HL-60 (cell line): Measurements from ENCODE around the gene HMGB1.

Experiments used
- DNase-seq, 2 experiments: peaks; one replicate each; pipeline ENCODE4 v3.0.0-alpha.2; 2010 to 2020; ENCODE audit warnings: low read depth in 1 of 2, low spot score in 1 of 2
- H3K27ac ChIP-seq: fragments of 250-450 bp; sonication (Bioruptor Pico); replicated peaks from 2 replicates; pipeline ENCODE4 v1.5.1; 2020; ENCODE audit warnings: mild to moderate bottlenecking, moderate library complexity
- H3K27me3 ChIP-seq: fragments of 250-450 bp; sonication (Bioruptor Pico); 2 replicates; pipeline ENCODE4 v1.5.1; 2021; ENCODE audit warnings: mild to moderate bottlenecking, moderate library complexity; ENCODE audit not compliant: insufficient read depth, poor library complexity, severe bottlenecking
- H3K4me3 ChIP-seq: replicated peaks from 2 replicates; pipeline ENCODE4 v1.5.1; 2011; ENCODE audit warnings: mild to moderate bottlenecking, control low read depth, low read length; ENCODE audit not compliant: insufficient read depth
- GABPA ChIP-seq: IDR thresholded peaks from 2 replicates; pipeline ENCODE4 v1.6.1; 2012; ENCODE audit warnings: low read depth
- POLR2AphosphoS5 ChIP-seq: IDR thresholded peaks from 2 replicates; pipeline ENCODE4 v1.6.1; 2012; ENCODE audit warnings: low read depth
- SPI1 ChIP-seq: IDR thresholded peaks from 2 replicates; pipeline ENCODE4 v1.6.1; 2012; ENCODE audit warnings: low read depth, mild to moderate bottlenecking, borderline replicate concordance
- TF ChIP-seq, protein P1 (sequence below): IDR thresholded peaks from 2 replicates; pipeline ENCODE4 v1.6.1; 2012; ENCODE audit warnings: low read depth; ENCODE audit not compliant: insufficient replicate concordance
- TF ChIP-seq, protein P2 (sequence below): IDR thresholded peaks from one replicate; pipeline ENCODE4 v1.5.1; 2011; ENCODE audit warnings: low read length, control low read depth, inconsistent platforms; ENCODE audit not compliant: insufficient read depth

The HMGB1 gene

DNA sequence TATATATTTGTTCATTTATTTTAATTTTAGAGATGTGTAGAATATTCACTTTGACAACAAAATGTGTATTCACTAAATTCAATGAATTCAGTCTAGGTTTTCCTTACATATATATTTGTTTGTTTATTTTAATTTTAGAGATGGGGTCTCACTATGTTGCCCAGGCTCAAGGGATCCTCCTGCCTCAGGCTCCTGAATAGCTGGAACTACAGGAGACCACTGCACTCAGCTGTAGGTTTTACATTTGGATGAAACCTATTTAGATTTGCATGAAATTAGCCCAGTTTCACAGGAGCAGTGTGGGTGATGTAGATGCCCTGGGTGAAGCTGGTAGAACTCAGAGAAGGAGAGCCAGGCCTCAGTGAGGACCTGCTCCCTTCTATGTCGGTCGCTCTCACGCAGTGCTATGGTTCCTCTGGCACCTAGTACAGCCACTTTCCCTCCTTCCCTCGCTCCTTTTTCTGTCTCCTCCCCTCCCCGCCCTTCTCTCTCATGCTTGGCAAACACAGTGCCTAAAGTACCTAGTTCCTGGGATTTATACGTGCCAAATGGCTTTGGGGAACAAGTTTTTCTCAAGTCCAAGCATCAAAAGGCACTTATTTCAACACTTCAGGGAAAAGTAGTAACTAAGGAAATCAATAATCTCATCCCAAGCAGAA, 14.7 kb upstream of the HMGB1 start:
- no peak overlapping the region for H3K27ac ChIP-seq
- TF ChIP-seq GABPA (no peak), POLR2AphosphoS5 (no peak), SPI1 (no peak)
- TF ChIP-seq, protein P1, sequence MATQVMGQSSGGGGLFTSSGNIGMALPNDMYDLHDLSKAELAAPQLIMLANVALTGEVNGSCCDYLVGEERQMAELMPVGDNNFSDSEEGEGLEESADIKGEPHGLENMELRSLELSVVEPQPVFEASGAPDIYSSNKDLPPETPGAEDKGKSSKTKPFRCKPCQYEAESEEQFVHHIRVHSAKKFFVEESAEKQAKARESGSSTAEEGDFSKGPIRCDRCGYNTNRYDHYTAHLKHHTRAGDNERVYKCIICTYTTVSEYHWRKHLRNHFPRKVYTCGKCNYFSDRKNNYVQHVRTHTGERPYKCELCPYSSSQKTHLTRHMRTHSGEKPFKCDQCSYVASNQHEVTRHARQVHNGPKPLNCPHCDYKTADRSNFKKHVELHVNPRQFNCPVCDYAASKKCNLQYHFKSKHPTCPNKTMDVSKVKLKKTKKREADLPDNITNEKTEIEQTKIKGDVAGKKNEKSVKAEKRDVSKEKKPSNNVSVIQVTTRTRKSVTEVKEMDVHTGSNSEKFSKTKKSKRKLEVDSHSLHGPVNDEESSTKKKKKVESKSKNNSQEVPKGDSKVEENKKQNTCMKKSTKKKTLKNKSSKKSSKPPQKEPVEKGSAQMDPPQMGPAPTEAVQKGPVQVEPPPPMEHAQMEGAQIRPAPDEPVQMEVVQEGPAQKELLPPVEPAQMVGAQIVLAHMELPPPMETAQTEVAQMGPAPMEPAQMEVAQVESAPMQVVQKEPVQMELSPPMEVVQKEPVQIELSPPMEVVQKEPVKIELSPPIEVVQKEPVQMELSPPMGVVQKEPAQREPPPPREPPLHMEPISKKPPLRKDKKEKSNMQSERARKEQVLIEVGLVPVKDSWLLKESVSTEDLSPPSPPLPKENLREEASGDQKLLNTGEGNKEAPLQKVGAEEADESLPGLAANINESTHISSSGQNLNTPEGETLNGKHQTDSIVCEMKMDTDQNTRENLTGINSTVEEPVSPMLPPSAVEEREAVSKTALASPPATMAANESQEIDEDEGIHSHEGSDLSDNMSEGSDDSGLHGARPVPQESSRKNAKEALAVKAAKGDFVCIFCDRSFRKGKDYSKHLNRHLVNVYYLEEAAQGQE: no peak
- TF ChIP-seq, protein P2, sequence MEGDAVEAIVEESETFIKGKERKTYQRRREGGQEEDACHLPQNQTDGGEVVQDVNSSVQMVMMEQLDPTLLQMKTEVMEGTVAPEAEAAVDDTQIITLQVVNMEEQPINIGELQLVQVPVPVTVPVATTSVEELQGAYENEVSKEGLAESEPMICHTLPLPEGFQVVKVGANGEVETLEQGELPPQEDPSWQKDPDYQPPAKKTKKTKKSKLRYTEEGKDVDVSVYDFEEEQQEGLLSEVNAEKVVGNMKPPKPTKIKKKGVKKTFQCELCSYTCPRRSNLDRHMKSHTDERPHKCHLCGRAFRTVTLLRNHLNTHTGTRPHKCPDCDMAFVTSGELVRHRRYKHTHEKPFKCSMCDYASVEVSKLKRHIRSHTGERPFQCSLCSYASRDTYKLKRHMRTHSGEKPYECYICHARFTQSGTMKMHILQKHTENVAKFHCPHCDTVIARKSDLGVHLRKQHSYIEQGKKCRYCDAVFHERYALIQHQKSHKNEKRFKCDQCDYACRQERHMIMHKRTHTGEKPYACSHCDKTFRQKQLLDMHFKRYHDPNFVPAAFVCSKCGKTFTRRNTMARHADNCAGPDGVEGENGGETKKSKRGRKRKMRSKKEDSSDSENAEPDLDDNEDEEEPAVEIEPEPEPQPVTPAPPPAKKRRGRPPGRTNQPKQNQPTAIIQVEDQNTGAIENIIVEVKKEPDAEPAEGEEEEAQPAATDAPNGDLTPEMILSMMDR: no peak
- no peaks in the 10 kb centered on the region for H3K27me3 ChIP-seq
- DNase-seq: no peak
- H3K4me3 ChIP-seq: no peak overlapping the region

DNA sequence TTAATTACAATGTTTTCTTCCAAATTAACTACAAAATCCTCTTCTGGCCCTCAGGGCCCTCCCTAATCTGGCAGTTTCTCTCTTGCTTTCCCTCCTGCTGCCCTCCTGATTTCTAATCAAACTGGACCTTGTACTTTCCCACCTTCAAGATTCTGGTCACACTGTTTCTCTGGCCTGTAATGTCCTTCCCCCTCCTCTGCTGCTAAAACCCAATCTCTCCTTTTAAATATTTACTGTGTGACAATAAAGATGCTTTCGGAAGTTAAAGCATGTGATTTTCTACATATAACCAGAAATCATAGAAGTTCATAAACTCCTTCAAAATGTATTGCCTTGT, 14.1 kb upstream of the HMGB1 start:
- H3K4me3 ChIP-seq: no peak overlapping the region
- TF ChIP-seq GABPA (no peak), POLR2AphosphoS5 (no peak), SPI1 (no peak)
- TF ChIP-seq, protein P1: no peak
- TF ChIP-seq, protein P2: no peak
- no peaks in the 10 kb centered on the region for H3K27me3 ChIP-seq
- DNase-seq: no peak
- no peak overlapping the region for H3K27ac ChIP-seq

DNA sequence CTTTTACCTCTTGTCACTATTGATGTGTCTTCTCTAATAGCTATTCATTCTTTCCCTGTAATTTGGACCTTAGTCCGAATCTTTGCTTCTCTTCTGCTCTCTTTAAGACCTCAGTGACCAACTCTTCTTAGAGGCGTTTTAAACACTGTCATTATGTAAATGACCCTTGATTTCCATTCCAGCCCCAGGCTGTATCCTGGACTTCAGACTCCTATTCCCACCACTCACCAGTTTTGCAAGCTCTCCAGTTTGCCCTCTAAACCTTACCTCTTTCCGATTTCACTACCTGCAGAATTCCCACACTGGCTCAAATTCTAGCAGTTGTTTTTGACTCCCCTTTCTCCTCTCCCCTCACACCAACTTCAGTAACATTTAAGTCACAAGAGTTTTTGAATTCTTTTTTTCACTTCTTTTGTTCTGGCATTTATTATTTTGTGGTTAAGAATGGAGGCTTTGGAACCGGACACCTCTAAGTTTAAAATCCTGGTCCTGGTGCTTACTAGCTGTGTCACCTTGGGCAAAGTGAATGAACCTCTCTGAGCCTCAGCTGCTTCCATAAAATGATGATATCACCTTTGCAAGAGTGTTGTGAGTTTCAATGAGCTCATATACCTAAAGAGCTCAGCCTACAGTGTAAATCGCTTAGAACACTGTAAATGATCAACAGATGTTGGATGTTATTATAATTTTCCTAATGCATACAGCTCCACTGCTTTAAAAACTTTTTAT, 13.6 kb upstream of the HMGB1 start:
- Histone ChIP-seq H3K4me3 (no peak overlapping the region), H3K27me3 (no peaks in the 10 kb centered on the region), H3K27ac (no peak overlapping the region)
- TF ChIP-seq GABPA (no peak), POLR2AphosphoS5 (no peak), SPI1 (no peak)
- TF ChIP-seq, protein P2: no peak
- TF ChIP-seq, protein P1: no peak
- DNase-seq: no peak
